MM.1S (cell line): Measurements from ENCODE around the gene KDM4B.

Source experiments
- DNase-seq: peaks from one replicate; pipeline ENCODE4 v3.0.0-alpha.2; 2015
- H2AFZ ChIP-seq: fragments of 300-600 bp; sonication (generic); 2 replicates; pipeline ENCODE4 v1.6.0; 2016; ENCODE audit warnings: antibody characterized with exemption, low read length
- H3F3A ChIP-seq: fragments of 300-600 bp; sonication (generic); 2 replicates; pipeline ENCODE4 v1.6.1; 2016; ENCODE audit warnings: mild to moderate bottlenecking, antibody characterized with exemption, low read length, moderate library complexity, mixed read lengths; ENCODE audit not compliant: insufficient read depth
- H3K27ac ChIP-seq: fragments of 300-600 bp; sonication (generic); 2 replicates; pipeline ENCODE4 v1.5.1; 2016; ENCODE audit warnings: mild to moderate bottlenecking, low read length
- H3K27me3 ChIP-seq: fragments of 300-600 bp; sonication (generic); replicated peaks from 2 replicates; pipeline ENCODE4 v1.6.0; 2016; ENCODE audit warnings: low read length; ENCODE audit not compliant: insufficient read depth
- H3K36me3 ChIP-seq: fragments of 300-600 bp; sonication (generic); replicated peaks from 2 replicates; pipeline ENCODE4 v1.6.1; 2016; ENCODE audit warnings: mild to moderate bottlenecking, low read length, mixed read lengths; ENCODE audit not compliant: insufficient read depth
- H3K4me1 ChIP-seq: fragments of 300-600 bp; sonication (generic); 2 replicates; pipeline ENCODE4 v1.6.1; 2016; ENCODE audit warnings: low read length, mixed read lengths
- H3K4me2 ChIP-seq: fragments of 300-600 bp; sonication (generic); 2 replicates; pipeline ENCODE4 v1.6.0; 2016; ENCODE audit warnings: low read depth, low read length
- H3K4me3 ChIP-seq: fragments of 300-600 bp; sonication (generic); 2 replicates; pipeline ENCODE4 v1.5.1; 2016; ENCODE audit warnings: low read length, mixed read lengths
- H3K79me2 ChIP-seq: fragments of 300-600 bp; sonication (generic); 2 replicates; pipeline ENCODE4 v1.6.1; 2016; ENCODE audit warnings: mixed run types, low read length, mixed read lengths
- H3K9ac ChIP-seq: fragments of 300-600 bp; sonication (generic); 2 replicates; pipeline ENCODE4 v1.6.1; 2016; ENCODE audit warnings: low read length, mixed read lengths
- H3K9me2 ChIP-seq: fragments of 300-600 bp; sonication (generic); replicated peaks from 2 replicates; pipeline ENCODE4 v1.6.1; 2016; ENCODE audit warnings: mild to moderate bottlenecking, low read length, mixed read lengths; ENCODE audit not compliant: insufficient read depth
- H3K9me3 ChIP-seq: fragments of 300-600 bp; sonication (generic); replicated peaks from 2 replicates; pipeline ENCODE4 v1.6.1; 2016; ENCODE audit warnings: mild to moderate bottlenecking, low read length, mixed read lengths; ENCODE audit not compliant: insufficient read depth
- H4K20me1 ChIP-seq: fragments of 300-600 bp; sonication (generic); 2 replicates; pipeline ENCODE4 v1.6.1; 2016; ENCODE audit warnings: mild to moderate bottlenecking, low read length, moderate library complexity, mixed read lengths; ENCODE audit not compliant: insufficient read depth
- CTCF ChIP-seq: fragments of 300-600 bp; sonication (generic); IDR thresholded peaks from 2 replicates; pipeline ENCODE4 v1.5.1; 2016; ENCODE audit warnings: antibody characterized with exemption, low read length, mixed read lengths
- EZH2 ChIP-seq: fragments of 300-600 bp; sonication (generic); optimal IDR thresholded peaks from 2 replicates; pipeline ENCODE3; 2017; ENCODE audit warnings: low read depth, mild to moderate bottlenecking, antibody characterized with exemption, low read length, mixed read lengths
- EZH2phosphoT487 ChIP-seq: fragments of 300-600 bp; sonication (generic); IDR thresholded peaks from 2 replicates; pipeline ENCODE4 v1.6.1; 2018; ENCODE audit warnings: antibody characterized with exemption, low read length

Gene KDM4B

GRCh38 chr19:5129691-5130090 lies 160.8 kb downstream of the KDM4B start:
- H3K4me2 ChIP-seq, result no peak overlapping the region
- DNase-seq, result no peak
- no peaks in the 10 kb centered on the region for H3K9me2 ChIP-seq
- no peak overlapping the region for H2AFZ ChIP-seq
- H3K9me3 ChIP-seq, result no peaks in the 10 kb centered on the region
- no peaks in the 10 kb centered on the region for H3K27me3 ChIP-seq
- TF ChIP-seq EZH2 (no peak), CTCF (no peak), EZH2phosphoT487 (no peak)
- no peaks in the 10 kb centered on the region for H3K36me3 ChIP-seq
- no peak overlapping the region for H3K9ac ChIP-seq
- H3K79me2 ChIP-seq, result no peaks in the 10 kb centered on the region
- no peaks in the 10 kb centered on the region for H4K20me1 ChIP-seq
- no peaks in the 10 kb centered on the region for H3F3A ChIP-seq
- no peaks in the 10 kb centered on the region for H3K4me1 ChIP-seq
- H3K27ac ChIP-seq, result no peak overlapping the region
- H3K4me3 ChIP-seq, result no peak overlapping the region

- Histone ChIP-seq H3K9me3 (no peaks in the 10 kb centered on the region), H3K4me3 (no peak overlapping the region), H3K27ac (no peak overlapping the region), H3K4me2 (no peak overlapping the region), H3K79me2 (no peaks in the 10 kb centered on the region), H2AFZ (no peak overlapping the region), H4K20me1 (no peaks in the 10 kb centered on the region), H3K9me2 (no peaks in the 10 kb centered on the region), H3K36me3 (no peaks in the 10 kb centered on the region), H3K27me3 (no peaks in the 10 kb centered on the region), H3F3A (no peaks in the 10 kb centered on the region), H3K4me1 (no peaks in the 10 kb centered on the region), H3K9ac (no peak overlapping the region)
- no peak for DNase-seq
- TF ChIP-seq EZH2 (no peak), EZH2phosphoT487 (no peak), CTCF (no peak)
Measured at GRCh38 chr19:5130371-5131030, 161.6 kb downstream of the KDM4B start.

- H3K4me2 ChIP-seq, result no peak overlapping the region
- no peaks in the 10 kb centered on the region for H3F3A ChIP-seq
- no peak overlapping the region for H3K27ac ChIP-seq
- no peaks in the 10 kb centered on the region for H4K20me1 ChIP-seq
- no peak for DNase-seq
- no peak overlapping the region for H3K4me3 ChIP-seq
- no peak overlapping the region for H2AFZ ChIP-seq
- TF ChIP-seq EZH2phosphoT487 (no peak), EZH2 (no peak), CTCF (no peak)
- H3K9me2 ChIP-seq, result no peaks in the 10 kb centered on the region
- H3K9ac ChIP-seq, result no peak overlapping the region
- H3K9me3 ChIP-seq, result no peaks in the 10 kb centered on the region
- H3K4me1 ChIP-seq, result no peaks in the 10 kb centered on the region
- H3K36me3 ChIP-seq, result no peaks in the 10 kb centered on the region
- no peaks in the 10 kb centered on the region for H3K79me2 ChIP-seq
- H3K27me3 ChIP-seq, result no peaks in the 10 kb centered on the region
Measured at GRCh38 chr19:5131031-5131505, 162.2 kb downstream of the KDM4B start.
